Measurements from ENCODE around the gene UBE4A.

DNA sequence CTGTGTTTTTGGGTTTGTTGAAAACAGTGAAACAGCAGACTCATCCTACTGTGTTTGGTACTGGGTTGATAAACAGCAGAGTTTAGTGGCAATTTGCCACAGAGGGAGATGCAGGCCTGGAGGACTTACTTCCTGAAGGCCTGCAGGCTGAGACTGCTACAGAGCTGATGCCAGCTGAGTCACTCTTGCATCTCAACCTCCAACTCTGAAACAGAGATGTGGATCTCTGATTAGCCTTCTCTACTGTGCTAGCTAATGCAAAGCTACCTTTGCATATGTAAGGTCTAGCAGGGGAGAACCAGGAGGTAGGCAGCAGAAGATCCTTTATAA, 56.3 kb downstream of the UBE4A start:
- TF ChIP-seq REST (IDR thresholded peaks at IDR 0.05; ENCODE audit: insufficient read depth in 1 of 2, low read depth in 2 of 2, low read length in 2 of 2) (peak in 1 of 2 experiments; percentile 66; a peak in 2 of 4 replicates), FOXP2 (optimal IDR thresholded peaks at IDR 0.05; ENCODE audit: borderline replicate concordance, extremely low read depth, extremely low read length, insufficient read depth) (peak; percentile 34), POLR2AphosphoS5 (IDR thresholded peaks at IDR 0.05; ENCODE audit: low read depth, low read length) (no peak; the same call in 1 of the 2 replicates)
